HepG2 (cell line): ENCODE data around the gene OBSL1. TPM values are rescaled to one million over a fixed set of nuclear protein-coding genes. Genes with fewer than 3 reads are reported as not detected.

Experiments used
- CBFB ChIP-seq: sonication (generic); formaldehyde crosslinking; IDR thresholded peaks from 2 replicates; pipeline ENCODE4 v1.4.0; 2020; ENCODE audit warnings: missing genetic modification reagents
- CBX2 ChIP-seq, 2 experiments: fragments of 200-600 bp in 1 of 2; sonication (generic); formaldehyde crosslinking in 1 of 2; IDR thresholded peaks; 2 replicates each; pipeline versions ENCODE4 v1.7.0 to v1.8.1; 2018 to 2022; ENCODE audit warnings: low read depth in 2 of 2, low read length in 1 of 2, mild to moderate bottlenecking in 1 of 2, missing genetic modification reagents in 1 of 2
- MXD4 ChIP-seq: IDR thresholded peaks from 2 replicates; pipeline ENCODE4 v1.6.1; 2016; ENCODE audit warnings: mild to moderate bottlenecking, missing biosample characterization, missing genetic modification reagents
- RAD51 ChIP-seq: fragments of 450-650 bp; IDR thresholded peaks from 2 replicates; pipeline ENCODE4 v1.6.1; 2016; ENCODE audit warnings: borderline replicate concordance
- RBFOX2 ChIP-seq: fragments of 200-400 bp; formaldehyde crosslinking; IDR thresholded peaks from 2 replicates; pipeline ENCODE4 v1.6.1; 2017; ENCODE audit warnings: low read depth, mild to moderate bottlenecking, low read length
- RNF2 ChIP-seq: fragments of 450-650 bp; conservative IDR thresholded peaks from 2 replicates; pipeline ENCODE4 v1.6.1; 2016; ENCODE audit warnings: low read depth
- SRY ChIP-seq: sonication (generic); formaldehyde crosslinking; IDR thresholded peaks from 2 replicates; pipeline ENCODE4 v1.8.0; 2022; ENCODE audit warnings: mild to moderate bottlenecking, missing genetic modification reagents
- TBX2 ChIP-seq: sonication (generic); formaldehyde crosslinking; IDR thresholded peaks from 2 replicates; pipeline ENCODE4 v1.5.0; 2020; ENCODE audit warnings: missing genetic modification reagents, mild to moderate bottlenecking, borderline replicate concordance
- THAP11 ChIP-seq: IDR thresholded peaks from 2 replicates; pipeline ENCODE4 v1.6.1; 2016; ENCODE audit warnings: missing biosample characterization, missing genetic modification reagents
- ZNF713 ChIP-seq: sonication (generic); formaldehyde crosslinking; IDR thresholded peaks from 2 replicates; pipeline ENCODE4 v1.4.0; 2020; ENCODE audit warnings: mild to moderate bottlenecking, missing genetic modification reagents
- ZNF749 ChIP-seq: sonication (generic); formaldehyde crosslinking; IDR thresholded peaks from 2 replicates; pipeline ENCODE4 v1.8.0; 2022; ENCODE audit warnings: mild to moderate bottlenecking, missing genetic modification reagents, moderate library complexity, borderline replicate concordance
- polyA plus RNA-seq, 8 experiments: library from polyadenylated mRNA; depleted of rRNA in 3 of 8; stranded (reverse) in 7 of 8; unstranded in 1 of 8; fragments of >200 nt; fragmentation: Illumina TruSeq in 4 of 8; extraction: Trizol in 4 of 8; gene quantifications; 2 replicates each; pipeline versions ENCODE4 v1.2.1 to v1.2.3, GENCODE V29; 2011 to 2016; ENCODE audit warnings: low read depth in 4 of 8, missing spikeins in 1 of 8, mixed read lengths in 1 of 8; ENCODE audit not compliant: insufficient read depth in 1 of 8
- total RNA-seq, 5 experiments: library from RNA; depleted of rRNA; stranded (reverse); fragments of >200 nt; fragmentation: Illumina TruSeq; extraction: Trizol; gene quantifications; 2 replicates each; pipeline ENCODE4 v1.2.3, GENCODE V29; 2016; ENCODE audit warnings: low read depth in 1 of 5
- TF ChIP-seq, protein P1 (sequence below): IDR thresholded peaks from 2 replicates; pipeline ENCODE4 v1.6.1; 2016; ENCODE audit warnings: missing biosample characterization, missing genetic modification reagents, low read depth
- TF ChIP-seq, protein P2 (sequence below): sonication (generic); formaldehyde crosslinking; IDR thresholded peaks from 2 replicates; pipeline ENCODE4 v1.8.0; 2022; ENCODE audit warnings: missing genetic modification reagents, low read depth, mild to moderate bottlenecking, borderline replicate concordance
- TF ChIP-seq, protein P3 (sequence below): sonication (generic); formaldehyde crosslinking; IDR thresholded peaks from 2 replicates; pipeline ENCODE4 v1.4.0; 2020; ENCODE audit warnings: mild to moderate bottlenecking, missing genetic modification reagents
- TF ChIP-seq, protein P4 (sequence below): sonication (generic); formaldehyde crosslinking; IDR thresholded peaks from 2 replicates; pipeline ENCODE4 v1.5.1; 2020; ENCODE audit warnings: mild to moderate bottlenecking, missing genetic modification reagents, moderate library complexity
- TF ChIP-seq, protein P5 (sequence below): sonication (generic); formaldehyde crosslinking; IDR thresholded peaks from 2 replicates; pipeline ENCODE4 v1.5.1; 2020; ENCODE audit warnings: missing genetic modification reagents, mild to moderate bottlenecking, borderline replicate concordance

Gene OBSL1
- total and polyA plus RNA-seq, 2 of the 13 experiments (the other 11 are each of a cell fraction or from before 2014, with no cell fraction given): 86.7 to 218 TPM

DNA sequence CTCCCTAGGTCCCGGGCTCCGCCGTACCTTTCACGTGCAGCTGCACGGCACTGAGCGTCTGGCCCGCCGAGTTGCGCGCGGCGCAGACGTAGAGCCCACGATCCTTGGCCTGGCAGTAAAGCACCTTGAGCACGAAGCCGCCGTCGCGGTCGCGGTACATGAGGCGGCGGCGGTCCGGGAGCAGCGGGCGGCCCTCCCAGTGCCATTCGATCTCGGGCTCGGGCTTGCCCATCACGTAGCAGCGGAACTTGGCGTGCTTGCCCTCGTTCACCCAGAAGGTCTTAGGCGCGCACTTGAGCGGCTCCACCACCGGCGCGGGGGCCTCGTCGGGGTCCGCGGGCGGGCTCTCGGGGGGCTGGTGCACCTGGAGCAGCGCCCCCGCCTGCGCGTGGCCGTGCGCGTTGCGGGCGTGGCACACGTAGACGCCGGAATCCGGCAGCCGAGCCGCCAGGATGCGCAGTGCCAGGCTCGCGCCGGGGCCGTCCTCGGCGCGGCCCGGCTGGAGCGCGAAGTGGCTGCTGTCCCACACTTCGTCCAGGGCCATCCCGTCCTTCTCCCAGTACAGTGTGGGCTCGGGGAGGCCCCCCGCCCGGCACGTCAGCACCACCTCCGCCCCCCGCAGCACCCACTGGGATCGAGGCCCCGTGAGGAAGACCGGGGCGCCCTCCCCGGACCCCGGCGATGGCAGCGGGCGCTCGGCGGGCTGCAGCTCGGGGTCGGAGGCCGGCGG lies 980 bp downstream of the OBSL1 start (continued):
- TF ChIP-seq MXD4: peak; percentile 45; the same call in 1 of the 2 replicates
- no peak for TF ChIP-seq CBX2 (IDR thresholded peaks at IDR 0.05; ENCODE audit: low read depth, low read length)
- peak; percentile 66; the same call in 1 of the 2 replicates for TF ChIP-seq CBX2 (CRISPR knock-in tag; IDR thresholded peaks at IDR 0.05; ENCODE audit: low read depth)
- TF ChIP-seq, protein P1, sequence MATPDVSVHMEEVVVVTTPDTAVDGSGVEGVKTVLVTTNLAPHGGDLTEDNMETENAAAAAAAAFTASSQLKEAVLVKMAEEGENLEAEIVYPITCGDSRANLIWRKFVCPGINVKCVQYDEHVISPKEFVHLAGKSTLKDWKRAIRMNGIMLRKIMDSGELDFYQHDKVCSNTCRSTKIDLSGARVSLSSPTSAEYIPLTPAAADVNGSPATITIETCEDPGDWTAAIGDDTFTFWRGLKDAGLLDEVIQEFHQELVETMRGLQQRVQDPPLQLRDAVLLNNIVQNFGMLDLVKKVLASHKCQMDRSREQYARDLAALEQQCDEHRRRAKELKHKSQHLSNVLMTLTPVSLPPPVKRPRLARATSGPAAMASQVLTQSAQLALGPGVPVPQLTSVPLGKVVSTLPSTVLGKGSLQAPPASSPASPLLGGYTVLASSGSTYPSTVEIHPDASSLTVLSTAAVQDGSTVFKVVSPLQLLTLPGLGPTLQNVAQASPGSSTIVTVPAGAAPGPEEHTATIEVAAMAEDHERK: 0 out of 2 replicates have a peak, but pooled peaks have one; percentile 26
- TF ChIP-seq, protein P2, sequence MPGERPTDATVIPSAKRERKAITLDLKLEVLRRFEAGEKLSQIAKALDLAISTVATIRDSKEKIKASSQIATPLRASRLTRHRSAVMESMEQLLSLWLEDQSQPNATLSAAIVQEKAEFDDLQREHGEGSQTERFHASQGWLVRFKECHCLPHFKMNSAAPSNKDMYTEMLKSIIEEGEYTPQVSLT (CRISPR knock-in tag): no peak
- peak; percentile 16; the same call in 1 of the 2 replicates for TF ChIP-seq THAP11 (CRISPR knock-in tag)
- 0 out of 2 replicates have a peak, but pooled peaks have one; percentile 52 for TF ChIP-seq ZNF713 (CRISPR knock-in tag)
- peak; percentile 10; the same call in 1 of the 2 replicates for TF ChIP-seq TBX2 (CRISPR knock-in tag)
- TF ChIP-seq RAD51: no peak
- TF ChIP-seq RNF2: 0 out of 2 replicates have a peak, but pooled peaks have one; percentile 10
- 0 out of 2 replicates have a peak, but pooled peaks have one; percentile 3 for TF ChIP-seq CBFB (CRISPR knock-in tag)
- peak; percentile 21; the same call in 1 of the 2 replicates for TF ChIP-seq SRY (CRISPR knock-in tag)
- TF ChIP-seq, protein P3, sequence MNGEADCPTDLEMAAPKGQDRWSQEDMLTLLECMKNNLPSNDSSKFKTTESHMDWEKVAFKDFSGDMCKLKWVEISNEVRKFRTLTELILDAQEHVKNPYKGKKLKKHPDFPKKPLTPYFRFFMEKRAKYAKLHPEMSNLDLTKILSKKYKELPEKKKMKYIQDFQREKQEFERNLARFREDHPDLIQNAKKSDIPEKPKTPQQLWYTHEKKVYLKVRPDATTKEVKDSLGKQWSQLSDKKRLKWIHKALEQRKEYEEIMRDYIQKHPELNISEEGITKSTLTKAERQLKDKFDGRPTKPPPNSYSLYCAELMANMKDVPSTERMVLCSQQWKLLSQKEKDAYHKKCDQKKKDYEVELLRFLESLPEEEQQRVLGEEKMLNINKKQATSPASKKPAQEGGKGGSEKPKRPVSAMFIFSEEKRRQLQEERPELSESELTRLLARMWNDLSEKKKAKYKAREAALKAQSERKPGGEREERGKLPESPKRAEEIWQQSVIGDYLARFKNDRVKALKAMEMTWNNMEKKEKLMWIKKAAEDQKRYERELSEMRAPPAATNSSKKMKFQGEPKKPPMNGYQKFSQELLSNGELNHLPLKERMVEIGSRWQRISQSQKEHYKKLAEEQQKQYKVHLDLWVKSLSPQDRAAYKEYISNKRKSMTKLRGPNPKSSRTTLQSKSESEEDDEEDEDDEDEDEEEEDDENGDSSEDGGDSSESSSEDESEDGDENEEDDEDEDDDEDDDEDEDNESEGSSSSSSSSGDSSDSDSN: peak; percentile 65
- peak; percentile 90 for TF ChIP-seq RBFOX2
- peak; percentile 95 for TF ChIP-seq ZNF749 (CRISPR knock-in tag)
- TF ChIP-seq, protein P4, sequence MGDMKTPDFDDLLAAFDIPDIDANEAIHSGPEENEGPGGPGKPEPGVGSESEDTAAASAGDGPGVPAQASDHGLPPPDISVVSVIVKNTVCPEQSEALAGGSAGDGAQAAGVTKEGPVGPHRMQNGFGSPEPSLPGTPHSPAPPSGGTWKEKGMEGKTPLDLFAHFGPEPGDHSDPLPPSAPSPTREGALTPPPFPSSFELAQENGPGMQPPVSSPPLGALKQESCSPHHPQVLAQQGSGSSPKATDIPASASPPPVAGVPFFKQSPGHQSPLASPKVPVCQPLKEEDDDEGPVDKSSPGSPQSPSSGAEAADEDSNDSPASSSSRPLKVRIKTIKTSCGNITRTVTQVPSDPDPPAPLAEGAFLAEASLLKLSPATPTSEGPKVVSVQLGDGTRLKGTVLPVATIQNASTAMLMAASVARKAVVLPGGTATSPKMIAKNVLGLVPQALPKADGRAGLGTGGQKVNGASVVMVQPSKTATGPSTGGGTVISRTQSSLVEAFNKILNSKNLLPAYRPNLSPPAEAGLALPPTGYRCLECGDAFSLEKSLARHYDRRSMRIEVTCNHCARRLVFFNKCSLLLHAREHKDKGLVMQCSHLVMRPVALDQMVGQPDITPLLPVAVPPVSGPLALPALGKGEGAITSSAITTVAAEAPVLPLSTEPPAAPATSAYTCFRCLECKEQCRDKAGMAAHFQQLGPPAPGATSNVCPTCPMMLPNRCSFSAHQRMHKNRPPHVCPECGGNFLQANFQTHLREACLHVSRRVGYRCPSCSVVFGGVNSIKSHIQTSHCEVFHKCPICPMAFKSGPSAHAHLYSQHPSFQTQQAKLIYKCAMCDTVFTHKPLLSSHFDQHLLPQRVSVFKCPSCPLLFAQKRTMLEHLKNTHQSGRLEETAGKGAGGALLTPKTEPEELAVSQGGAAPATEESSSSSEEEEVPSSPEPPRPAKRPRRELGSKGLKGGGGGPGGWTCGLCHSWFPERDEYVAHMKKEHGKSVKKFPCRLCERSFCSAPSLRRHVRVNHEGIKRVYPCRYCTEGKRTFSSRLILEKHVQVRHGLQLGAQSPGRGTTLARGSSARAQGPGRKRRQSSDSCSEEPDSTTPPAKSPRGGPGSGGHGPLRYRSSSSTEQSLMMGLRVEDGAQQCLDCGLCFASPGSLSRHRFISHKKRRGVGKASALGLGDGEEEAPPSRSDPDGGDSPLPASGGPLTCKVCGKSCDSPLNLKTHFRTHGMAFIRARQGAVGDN (CRISPR knock-in tag): peak; percentile 94
- TF ChIP-seq, protein P5, sequence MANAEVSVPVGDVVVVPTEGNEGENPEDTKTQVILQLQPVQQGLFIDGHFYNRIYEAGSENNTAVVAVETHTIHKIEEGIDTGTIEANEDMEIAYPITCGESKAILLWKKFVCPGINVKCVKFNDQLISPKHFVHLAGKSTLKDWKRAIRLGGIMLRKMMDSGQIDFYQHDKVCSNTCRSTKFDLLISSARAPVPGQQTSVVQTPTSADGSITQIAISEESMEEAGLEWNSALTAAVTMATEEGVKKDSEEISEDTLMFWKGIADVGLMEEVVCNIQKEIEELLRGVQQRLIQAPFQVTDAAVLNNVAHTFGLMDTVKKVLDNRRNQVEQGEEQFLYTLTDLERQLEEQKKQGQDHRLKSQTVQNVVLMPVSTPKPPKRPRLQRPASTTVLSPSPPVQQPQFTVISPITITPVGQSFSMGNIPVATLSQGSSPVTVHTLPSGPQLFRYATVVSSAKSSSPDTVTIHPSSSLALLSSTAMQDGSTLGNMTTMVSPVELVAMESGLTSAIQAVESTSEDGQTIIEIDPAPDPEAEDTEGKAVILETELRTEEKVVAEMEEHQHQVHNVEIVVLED (CRISPR knock-in tag): peak; percentile 14; the same call in 1 of the 2 replicates
